ENCODE measurements around the gene NSUN7.
"Not testable (repeated sequence)": the region's sequence is repeated elsewhere in the genome, so short reads cannot be mapped to it uniquely, and the experiment has no call there.

The NSUN7 gene

DNA sequence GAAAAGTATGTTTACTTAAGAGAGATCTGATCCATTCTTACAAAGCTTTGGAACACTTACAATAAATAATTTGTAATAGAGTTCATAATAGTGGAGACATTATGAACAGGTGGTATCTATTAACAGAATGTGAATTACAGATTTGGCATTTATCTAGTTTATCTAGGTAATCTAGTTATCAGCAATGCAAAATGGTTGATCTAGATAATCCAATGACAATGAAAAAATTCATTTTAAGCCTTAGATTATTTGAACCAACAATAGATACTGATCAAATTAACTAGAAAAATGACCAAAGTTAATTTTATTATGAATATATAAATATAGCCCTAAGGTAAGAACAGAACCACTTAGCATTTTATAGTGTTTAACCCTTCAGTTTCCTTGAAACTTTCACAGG, 10.4 kb upstream of the NSUN7 start:
- no peak for DNase-seq

DNA sequence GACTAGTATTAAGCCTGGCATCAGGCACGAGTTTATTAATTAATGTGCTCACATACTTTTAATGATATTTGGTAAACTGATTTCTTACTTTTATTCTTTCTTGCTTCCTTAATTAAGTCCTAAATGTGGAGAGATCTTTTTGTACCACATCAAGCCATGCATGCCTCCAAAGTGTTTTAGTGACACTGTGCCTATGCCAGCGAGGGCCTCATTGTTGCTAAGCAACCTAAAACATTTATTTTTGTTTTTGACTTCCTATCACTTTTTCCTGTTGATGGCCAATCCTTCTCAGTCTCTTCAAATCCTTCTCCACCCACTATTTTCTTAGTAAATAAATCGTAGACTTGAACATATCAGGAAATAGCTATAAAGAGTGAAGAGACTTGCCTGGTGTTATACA, 5.5 kb upstream of the NSUN7 start:
- no peak for DNase-seq

DNA sequence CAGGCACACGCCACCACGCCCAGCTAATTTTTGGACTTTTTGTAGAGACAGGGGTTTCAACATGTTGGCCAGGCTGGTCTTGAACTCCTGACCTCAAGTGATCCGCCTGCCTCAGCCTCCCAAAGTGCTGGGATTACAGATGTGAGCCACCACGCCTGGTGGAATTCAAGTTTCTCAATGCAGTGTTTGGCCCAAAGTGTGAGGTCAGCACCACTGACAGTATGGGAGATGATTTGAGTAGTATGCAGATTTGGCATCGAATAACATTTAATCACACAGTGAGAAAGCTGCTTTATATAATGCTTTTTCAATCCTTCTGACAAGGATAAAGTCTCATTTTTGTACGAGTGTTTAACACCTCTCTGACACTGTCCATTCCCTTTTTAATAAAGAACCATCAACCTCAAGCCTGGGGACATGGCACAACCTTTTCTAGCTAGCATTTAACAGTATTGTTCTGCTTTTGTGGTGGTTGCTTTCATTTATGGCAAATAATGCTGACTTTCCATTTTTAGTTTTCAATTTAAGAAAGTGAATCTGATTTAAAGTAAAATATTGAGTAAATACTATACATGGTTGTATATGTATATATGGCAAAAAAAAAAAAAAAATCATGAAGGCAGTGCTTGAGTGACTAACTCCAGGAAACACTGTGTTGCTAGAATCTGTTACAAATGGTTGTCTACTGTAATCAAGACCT, 4.3 kb upstream of the NSUN7 start:
- no peak for DNase-seq

DNA sequence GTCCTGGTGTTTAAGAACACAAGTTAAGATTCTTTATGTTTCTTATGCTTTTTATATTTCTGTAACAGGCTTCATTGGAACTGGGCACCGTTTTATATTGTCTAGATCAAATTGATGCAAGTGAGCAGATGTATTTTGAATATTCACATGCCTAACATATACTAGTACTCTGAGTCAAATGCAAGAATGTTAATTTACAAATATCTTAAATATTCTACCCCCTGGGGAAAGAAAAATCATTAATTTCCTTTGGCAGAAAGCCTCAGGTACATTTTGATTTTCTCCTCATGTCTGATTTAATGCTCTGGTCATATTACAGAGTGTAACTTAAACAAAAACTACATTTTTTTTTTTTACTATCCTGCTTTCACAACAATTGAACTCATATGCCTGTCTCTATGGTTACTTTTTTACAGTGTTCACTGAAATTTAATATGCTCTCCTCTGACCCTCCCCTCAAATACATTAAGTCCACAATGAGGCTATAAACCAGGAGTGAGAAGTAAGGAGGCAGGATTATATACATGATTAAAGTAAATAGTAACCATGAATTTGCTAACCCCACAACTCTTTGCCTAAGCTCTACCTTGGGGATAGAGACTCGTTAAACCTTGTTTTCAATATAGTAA, 2.4 kb upstream of the NSUN7 start:
- no peak for DNase-seq

DNA sequence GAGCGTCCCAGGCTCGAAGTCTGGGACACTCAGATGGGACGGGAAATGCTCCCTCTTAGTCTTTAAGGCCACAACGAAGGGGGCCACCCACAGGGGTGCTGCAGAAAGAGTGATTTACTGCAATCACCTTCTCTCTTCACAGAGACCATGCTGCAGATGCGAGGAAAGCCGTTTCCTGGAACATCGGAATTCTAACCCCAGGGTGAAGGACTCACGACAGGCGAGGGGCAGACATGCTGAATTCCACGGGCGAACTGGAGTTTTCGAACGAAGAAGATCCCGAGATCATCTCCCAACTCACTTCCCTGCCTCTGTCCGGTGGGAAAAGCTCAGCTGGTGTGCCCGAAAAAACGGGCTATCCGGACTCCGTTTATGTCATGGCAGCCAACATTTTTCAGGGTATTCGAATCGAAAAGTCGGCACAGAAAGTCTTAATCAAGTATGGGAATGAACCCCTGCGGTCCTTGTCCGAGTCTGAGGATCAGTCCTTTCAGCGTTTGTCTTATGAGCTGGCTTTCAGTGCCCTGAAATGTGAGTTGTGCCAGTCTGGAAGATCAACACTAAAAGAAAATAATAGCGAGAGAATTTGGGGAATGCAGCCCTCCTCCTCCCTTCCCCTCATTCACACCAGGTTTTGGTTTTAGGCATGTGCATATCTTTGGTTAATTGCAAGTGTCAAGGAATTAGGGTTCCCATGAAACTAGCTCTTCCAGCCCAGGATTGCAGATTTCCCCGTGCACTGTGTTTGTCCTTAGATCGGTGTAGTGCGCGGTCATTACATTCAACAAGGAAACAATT, 905 bp downstream of the NSUN7 start:
- no peak for DNase-seq

DNA sequence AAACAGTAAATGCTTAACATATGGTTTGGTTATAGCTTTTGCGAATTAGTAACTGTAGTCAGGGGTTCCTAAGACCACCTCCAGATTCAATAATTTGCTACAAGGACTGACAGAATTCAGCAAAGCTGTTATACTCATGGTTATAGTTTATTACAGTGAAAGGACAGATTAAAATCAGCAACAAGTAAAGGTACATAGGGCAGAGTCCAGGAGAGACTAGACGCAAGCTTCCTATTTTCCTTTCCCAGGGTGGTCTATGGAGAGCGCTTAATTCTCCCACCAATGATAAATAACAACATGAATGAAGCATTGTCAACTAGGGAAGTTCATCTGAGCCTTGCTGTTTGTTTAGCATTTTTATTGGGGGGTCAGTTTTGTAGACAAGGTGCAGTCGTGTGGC, 5.9 kb downstream of the NSUN7 start:
- no peak for DNase-seq

DNA sequence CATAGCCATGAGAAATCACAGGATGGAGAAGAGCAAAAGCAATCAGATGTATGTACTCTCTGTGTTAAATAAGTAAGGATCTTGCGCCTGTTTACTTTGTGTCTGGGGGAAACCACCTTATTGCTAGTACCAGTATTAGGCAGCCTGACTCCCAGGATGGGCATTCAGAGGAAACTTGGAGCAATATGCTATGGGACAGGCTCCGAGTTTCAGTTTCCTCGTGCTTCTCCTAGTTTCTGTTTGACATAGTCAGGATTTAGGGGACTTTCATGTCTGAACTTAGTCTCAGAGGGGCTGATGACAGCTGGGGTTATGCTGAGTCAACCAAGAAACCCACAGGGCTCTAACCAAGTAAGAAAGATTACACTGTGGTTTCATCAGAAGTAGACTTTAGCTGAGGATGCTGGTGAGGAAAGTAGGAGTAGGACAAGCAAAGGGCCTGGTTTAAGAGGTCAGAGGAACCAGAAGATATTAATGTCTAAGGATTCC, 13.5 kb downstream of the NSUN7 start:
- DNase-seq: no peak

DNA sequence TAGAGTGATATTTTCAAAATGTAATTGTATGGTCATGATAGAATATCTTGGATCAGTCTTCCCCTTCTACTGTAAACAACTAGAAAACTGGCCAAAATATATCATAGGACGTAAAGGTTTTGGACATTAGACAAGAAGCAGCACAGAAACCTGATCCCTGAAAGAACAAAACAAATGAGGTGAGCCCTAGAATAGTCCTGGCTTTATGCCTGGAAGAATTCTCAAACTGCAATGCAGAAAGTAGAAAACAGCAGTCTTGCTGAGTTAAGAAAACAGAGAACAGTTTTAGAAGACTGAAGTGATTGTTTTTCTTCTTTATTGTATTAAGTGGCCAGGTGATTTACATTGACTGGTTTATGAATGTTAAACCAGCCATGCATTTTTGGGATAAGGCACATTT, 19.5 kb downstream of the NSUN7 start:
- DNase-seq: no peak

DNA sequence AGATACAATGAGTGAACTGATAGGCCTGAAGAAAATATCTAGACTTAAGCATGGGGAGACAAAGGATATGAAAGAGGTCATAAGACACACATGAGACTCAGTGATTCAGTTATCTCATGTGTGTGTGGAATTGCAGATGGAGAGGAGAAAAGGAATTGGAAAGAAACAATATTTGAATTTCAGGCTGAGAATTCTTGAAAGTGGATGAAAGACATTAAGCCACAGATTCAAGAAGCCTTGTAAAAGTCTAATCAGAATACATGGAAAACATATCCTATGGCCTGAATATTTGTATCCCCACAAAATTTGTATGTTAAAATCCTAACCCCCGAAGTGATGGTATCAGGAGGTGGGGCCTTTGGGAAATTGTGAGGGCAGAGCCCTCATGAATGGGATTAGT, 28.3 kb downstream of the NSUN7 start:
- no peak for DNase-seq

DNA sequence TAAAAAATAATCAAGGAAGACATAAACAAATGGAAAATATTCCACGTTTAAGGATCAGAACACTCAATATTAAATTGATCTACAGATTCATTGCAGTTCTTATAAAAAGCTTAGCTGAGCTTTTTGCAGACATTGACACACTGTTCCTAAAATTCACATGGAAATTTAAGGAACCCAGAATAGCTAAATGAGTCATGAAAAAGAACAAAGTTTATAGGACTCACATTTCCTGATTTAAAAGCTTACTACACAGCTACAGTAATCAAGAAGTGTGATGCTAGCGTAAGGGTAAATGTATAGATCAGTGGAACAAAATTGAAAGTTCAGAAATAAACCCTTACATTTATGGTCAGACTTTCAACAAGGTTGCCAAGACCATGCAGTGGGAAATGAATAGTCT, 33.1 kb downstream of the NSUN7 start:
- no peak for DNase-seq

DNA sequence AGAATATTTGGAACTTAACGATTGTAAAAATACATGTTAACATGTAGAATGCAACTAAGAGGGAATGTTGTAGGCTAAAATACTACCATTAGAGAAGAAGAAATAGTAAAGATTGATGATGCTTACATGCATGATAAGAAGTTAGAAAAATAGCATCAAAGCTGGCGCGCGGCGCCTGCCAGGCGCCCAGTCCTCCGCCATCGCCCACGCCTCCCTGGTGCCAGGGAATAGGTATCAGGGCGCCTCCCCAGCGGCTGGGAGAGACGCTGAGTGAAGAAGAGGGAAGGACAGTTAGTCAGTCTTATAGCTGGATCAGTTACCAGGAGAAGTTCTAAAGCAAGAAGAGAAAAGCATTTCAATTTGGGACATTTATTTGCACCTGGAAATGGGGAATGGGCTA, 36.0 kb downstream of the NSUN7 start:
- no peak for DNase-seq

DNA sequence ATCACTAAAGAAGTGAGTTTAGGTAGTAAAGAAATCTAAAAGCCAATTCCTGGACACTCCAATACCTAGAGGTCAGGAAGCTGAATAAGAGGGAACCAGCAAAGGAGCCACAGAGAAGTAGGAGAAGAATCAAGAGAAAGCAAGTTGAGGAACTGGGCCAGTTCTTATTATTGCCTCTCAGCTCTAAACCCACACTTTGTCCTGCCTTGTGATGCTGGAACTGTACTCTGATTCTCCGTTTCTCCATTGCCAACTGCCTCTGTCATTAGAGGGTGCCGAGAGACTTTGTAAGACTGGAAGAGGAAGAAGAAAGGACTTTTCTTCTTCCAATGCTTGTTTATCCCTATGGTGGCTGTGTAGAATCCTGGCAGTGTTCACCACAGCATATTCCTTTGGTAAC, 38.6 kb downstream of the NSUN7 start:
- no peak for DNase-seq

DNA sequence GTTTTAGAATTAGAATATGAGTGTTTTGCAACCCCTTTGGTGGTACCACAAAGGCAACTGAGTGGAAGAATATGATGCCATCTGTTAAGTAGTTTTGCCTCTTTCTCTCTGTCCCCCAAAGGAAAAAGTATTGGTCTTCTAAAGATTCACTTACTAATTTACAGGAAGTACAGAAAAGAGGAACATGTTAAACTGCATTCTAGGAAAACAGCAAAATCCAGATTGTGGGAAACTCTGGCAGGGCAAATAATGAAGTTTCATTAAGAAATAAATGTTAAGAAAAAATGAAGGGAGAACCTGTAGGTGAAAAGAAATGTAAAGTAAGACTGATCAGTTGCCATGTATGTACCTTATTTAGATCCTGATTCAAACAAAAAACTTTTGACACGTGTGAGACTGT, 39.3 kb downstream of the NSUN7 start:
- no peak for DNase-seq

DNA sequence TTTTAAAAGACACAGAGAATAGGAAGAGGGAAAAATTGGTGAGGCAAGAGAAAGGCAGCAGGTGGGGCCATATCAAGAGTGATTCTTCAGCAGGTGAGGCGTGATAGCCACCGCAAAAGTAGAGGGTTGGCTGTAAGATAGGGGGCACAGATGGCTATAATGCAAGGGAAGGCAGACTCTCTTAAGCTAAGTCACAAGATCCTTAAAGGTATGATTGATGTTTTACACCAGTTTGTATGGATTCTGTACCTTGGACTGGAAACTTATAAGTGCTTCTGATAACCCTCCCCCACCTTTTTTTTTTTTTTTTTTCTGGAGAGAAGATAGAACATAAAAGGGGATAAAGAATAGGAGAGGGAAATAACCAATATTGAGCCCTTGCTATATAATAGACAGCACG, 40.0 kb downstream of the NSUN7 start:
- DNase-seq: no peak

DNA sequence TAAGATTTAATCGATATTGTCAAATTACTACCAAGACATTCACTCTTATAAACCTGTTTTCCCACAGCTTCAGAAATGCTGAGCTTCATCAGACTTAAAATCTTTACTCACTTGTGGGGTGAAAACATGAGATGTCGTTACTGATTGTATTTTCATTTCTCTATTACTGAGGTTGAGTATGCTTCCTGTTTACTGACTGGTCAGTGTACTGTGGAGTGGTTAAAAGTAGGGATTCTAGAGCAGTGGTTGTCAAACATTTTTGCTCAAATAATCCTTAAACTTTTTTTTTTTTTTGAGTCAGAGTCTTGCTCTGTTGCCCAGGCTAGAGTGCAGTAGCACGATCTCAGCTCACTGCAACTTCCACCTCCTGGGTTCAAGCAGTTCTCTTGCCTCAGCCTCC, 50.3 kb downstream of the NSUN7 start:
- no peak for DNase-seq

DNA sequence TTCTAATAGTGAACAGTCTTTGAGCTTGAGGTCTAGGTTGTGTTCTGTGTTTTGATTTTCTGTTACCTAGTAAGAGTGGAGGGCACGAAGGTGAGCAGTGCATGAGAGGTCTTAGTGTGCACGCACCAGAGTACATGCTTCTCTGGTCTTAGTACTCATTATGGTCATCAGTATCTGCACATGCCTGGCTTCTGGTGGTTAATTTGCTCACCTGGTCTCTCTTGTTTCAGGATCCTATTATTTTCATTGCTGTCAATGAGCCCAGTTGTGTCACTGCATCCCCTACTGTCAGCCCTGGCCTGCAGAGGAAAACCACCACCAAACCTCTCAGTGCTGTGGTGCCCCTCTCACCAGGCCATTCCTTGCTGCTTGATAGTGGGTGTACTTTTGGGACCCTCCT, 54.8 kb downstream of the NSUN7 start:
- no peak for DNase-seq

DNA sequence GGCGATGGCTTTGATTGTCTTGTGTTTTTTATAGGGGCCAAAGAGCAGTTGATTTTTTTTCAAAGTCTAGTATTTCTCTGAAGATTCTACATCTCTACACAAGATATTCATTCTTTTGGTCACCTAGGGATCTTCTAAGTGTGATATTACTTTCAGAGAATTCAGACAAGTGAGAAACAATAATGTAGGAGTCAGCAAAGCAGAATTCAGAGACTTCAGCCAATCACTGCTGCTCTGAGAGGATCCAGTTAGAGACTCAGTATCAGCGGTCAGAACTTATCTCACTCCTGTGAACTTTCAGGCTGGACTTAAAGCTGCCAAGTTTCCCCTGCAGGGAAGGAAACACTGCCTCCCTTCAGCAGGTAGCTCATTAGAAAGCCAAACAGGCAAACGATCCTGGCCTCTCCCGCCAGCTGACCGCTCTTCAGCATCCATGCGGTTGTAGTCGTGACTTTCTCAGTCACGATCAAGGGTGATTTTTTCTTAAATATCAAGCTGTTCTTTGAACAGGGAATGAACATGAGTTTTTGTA, 59.2 kb downstream of the NSUN7 start:
- no peak for DNase-seq

DNA sequence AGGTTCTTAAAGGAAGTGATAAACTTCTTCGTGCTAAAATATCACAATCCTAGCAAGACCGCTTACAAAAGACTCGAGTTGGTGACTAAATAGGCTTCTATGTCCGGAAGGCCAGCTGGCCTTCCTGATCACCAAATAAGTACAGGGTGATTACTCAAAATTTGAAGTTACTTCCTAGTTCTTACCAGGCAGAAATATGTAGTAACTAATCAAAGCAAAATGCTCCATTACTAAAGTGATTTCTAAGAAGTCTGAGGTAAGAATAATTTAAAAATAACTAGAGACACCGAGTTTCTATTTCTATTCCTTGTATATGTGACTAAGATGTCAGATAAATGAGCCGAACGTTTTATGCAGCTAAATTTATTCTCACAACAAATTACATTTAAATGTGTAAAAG, 62.2 kb downstream of the NSUN7 start:
- no peak for DNase-seq

DNA sequence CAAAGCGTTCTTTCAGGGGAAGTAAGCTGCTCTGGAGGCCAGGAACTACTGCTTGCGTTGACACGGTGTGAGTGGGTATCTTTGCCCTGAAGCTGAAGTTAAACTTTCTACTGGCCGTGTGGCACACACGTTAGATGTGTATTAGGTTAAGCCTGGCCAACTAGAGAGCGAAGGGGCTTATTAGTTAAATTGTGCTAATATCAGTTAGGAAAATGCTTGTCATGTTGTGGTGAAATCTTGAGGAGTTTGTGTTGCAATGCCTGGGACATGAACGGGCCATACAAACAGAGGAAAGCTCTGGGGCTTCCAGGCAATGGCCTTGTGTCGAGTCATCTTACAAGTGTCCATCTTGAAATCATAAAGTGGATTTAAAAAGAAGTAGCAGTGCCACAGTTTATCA, 62.6 kb downstream of the NSUN7 start:
- DNase-seq: no peak

DNA sequence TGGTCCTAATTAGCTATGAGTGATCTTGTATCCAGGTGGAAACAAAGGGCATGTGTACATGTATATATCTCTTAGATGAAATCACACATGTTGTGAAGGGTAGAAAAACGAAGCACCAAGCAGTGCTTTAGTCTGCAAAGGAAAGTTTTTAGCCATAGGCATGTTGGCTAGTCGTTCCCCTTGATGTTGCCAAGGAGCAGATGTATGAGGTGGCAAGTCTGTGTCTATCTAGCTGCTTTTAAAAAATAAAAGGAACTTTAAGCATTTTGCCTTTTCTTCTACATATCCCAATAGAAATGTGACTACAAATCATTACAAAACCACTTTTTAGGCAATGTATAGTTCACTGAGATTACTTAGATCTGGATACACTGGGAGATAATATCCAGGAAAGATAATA, 63.1 kb downstream of the NSUN7 start:
- DNase-seq: no peak

DNA sequence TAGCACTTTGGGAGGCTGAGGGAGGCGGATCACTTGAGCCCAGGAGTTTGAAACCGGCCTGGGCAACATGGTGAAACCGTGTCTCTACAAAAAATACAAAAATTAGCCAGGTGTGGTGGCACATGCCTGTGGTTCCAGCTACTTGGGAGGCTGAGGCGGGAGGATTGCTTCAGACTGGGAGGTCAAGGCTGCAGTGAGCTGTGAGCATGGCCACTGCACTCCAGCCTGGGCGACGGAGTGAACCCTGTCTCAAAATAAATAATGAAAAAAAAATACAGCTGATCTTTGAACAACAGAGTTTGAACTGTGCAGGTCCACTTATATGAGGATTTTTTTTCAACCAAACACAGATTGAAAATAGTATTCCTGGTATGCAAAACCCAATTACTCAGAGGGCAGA, 67.4 kb downstream of the NSUN7 start:
- not testable (repeated sequence) for DNase-seq

DNA sequence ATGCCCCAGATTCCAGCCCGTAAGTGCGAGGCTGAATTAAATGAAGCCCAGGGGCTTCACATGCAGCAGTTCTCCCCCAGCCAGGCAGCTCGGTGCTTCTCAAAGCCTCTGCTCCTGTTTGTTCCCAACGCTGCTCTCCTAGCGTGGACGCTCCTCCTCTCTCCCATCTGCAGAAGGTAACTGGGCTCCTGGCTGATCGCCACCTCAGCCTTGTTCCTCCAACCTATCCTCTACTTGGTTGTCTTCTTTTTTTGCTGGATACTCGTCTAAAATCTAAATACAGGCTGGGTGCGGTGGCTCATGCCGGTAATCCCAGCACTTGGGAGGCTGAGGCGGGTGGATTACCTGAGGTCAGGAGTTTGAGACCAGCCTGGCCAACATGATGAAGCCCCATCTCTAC, 70.3 kb downstream of the NSUN7 start:
- no peak for DNase-seq

DNA sequence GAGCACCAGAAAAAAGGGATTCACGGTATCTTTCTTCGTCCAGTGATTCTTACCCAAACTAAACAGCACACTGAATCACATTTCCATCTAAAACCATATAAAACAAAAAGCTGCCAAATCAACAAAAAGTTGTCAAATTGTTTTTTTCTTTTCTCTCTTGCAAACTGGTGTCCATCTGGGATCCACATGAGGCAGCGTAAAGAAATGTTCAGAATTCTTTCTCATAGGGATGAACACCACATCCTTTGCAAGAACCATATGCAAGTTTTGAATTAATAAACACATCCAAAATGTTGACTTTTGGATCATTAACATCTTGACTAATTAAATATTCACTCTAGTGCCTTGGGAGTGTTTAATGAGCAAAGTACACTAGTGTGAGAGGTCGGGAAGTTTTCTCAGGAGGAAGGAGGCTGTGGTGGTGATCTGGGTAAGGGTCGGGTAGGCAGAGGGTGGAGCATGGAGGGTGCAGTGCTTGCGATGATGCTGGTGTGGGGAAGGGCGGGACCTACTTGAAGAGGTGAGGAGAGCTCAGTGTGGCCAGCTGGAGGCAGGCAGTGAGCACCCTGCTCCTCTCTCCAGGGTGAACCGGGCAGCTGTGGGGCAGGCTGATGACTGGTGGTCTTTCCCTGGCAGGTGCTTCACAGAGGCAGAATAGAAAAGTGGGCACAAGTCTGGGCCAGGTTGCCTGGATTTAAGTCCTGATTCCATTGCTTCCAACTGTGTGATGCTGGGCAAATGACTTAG, 72.8 kb downstream of the NSUN7 start:
- no peak for DNase-seq

All from T1000 (cell line).